HCT116 (cell line): ENCODE measurements around the gene AHRR. TPM values are rescaled to one million over a fixed set of nuclear protein-coding genes. Genes with fewer than 3 reads are reported as not detected.
"Not testable (repeated sequence)": the region's sequence is repeated elsewhere in the genome, so short reads cannot be mapped to it uniquely, and the experiment has no call there.

Source experiments
- ATAC-seq: fragments of 200-7000 bp; cut with Tn5 transposase; 2 replicates; pipeline ENCODE4 v1.9.1; 2020; ENCODE audit warnings: mild to moderate bottlenecking, moderate library complexity
- BruUV-seq: library from RNA; stranded (reverse); fragments of 400-500 nt; replicated peaks from 2 replicates; lab custom pipeline; 2021; lab: Mats Ljungman, UMichigan
- CTCF ChIA-PET: fragments of 300-600 bp; sonication (Branson Sonifier 250); formaldehyde crosslinking; loops from one replicate; lab custom pipeline; 2021; ENCODE audit warnings: antibody characterized with exemption; lab: Charles Lee
- POLR2A ChIA-PET: fragments of 300-600, 350-600 bp; sonication (Branson Sonifier 250); formaldehyde crosslinking; loops from one replicate; lab custom pipeline; 2021; ENCODE audit warnings: antibody characterized with exemption; lab: Charles Lee
- RAD21 ChIA-PET, 2 experiments: fragments of 300-600 bp; sonication (Branson Sonifier 250); formaldehyde crosslinking; loops; one replicate each; lab custom pipeline; 2023; ENCODE audit warnings: low total read pairs in 2 of 2; ENCODE audit not compliant: uncharacterized antibody in 2 of 2, unreplicated experiment in 2 of 2, low non-redundant PET in 1 of 2; lab: Charles Lee
- DNase-seq: peaks from one replicate; pipeline ENCODE4 v3.0.0-alpha.2; 2010; ENCODE audit warnings: low read depth, low spot score
- H2AFZ ChIP-seq: fragments of 200-600 bp; shearing (Covaris generic), sonication (generic); 2 replicates; pipeline ENCODE4 v1.6.1; 2017; ENCODE audit warnings: low read depth, mixed run types, mixed read lengths, antibody characterized with exemption, low read length; ENCODE audit not compliant: poor library complexity, severe bottlenecking
- H3K27ac ChIP-seq: 2 replicates; pipeline ENCODE4 v1.5.1; 2012; ENCODE audit warnings: low read depth, low read length
- H3K27me3 ChIP-seq: fragments of 200-600 bp; sonication (generic); 2 replicates; pipeline ENCODE4 v1.6.1; 2016; ENCODE audit warnings: mixed run types, low read length, mixed read lengths; ENCODE audit not compliant: insufficient read depth
- H3K36me3 ChIP-seq, 2 experiments: fragments of 200-500 bp in 1 of 2; fragments of 200-600 bp in 1 of 2; sonication (Bioruptor generic) in 1 of 2; sonication (generic) in 1 of 2; 2 replicates each; pipeline versions ENCODE4 v1.5.1 to v1.6.1; 2014 to 2016; ENCODE audit warnings: low read length in 2 of 2, inconsistent platforms in 1 of 2, mixed read lengths in 1 of 2, mixed run types in 1 of 2; ENCODE audit not compliant: insufficient read depth in 2 of 2, control insufficient read depth in 1 of 2
- H3K4me1 ChIP-seq, 2 experiments: fragments of 200-600 bp in 1 of 2; sonication (generic) in 1 of 2; 2 replicates each; pipeline versions ENCODE4 v1.5.1 to v1.6.1; 2012 to 2017; ENCODE audit warnings: low read length in 2 of 2, inconsistent platforms in 1 of 2, mild to moderate bottlenecking in 1 of 2, mixed read lengths in 1 of 2, mixed run types in 1 of 2, moderate library complexity in 1 of 2; ENCODE audit not compliant: insufficient read depth in 2 of 2, control insufficient read depth in 1 of 2
- H3K4me2 ChIP-seq: fragments of 200-600 bp; sonication (generic); 2 replicates; pipeline ENCODE4 v1.6.1; 2017; ENCODE audit warnings: mixed run types, low read length, mixed read lengths
- H3K4me3 ChIP-seq, 2 experiments: fragments of 200-600 bp in 1 of 2; sonication (generic) in 1 of 2; replicated peaks in 1 of 2; 2 replicates each; pipeline ENCODE4 v1.5.1; 2011 to 2016; ENCODE audit warnings: low read length in 2 of 2, control low read depth in 1 of 2, low read depth in 1 of 2, mild to moderate bottlenecking in 1 of 2, mixed read lengths in 1 of 2, mixed run types in 1 of 2
- H3K79me2 ChIP-seq: fragments of 200-600 bp; sonication (generic); 2 replicates; pipeline ENCODE4 v1.6.1; 2017; ENCODE audit warnings: mild to moderate bottlenecking, mixed run types, low read length, moderate library complexity, mixed read lengths; ENCODE audit not compliant: insufficient read depth
- H3K9ac ChIP-seq: fragments of 200-600 bp; sonication (generic); 2 replicates; pipeline ENCODE4 v1.6.1; 2016; ENCODE audit warnings: low read length, mixed read lengths
- H3K9me2 ChIP-seq: fragments of 200-600 bp; sonication (generic), shearing (Covaris generic); 2 replicates; pipeline ENCODE4 v1.6.1; 2017; ENCODE audit warnings: mixed run types, mild to moderate bottlenecking, moderate library complexity; ENCODE audit not compliant: insufficient read depth
- H3K9me3 ChIP-seq, 2 experiments: fragments of 200-500 bp in 1 of 2; fragments of 200-600 bp in 1 of 2; sonication (Bioruptor generic) in 1 of 2; sonication (generic) in 1 of 2; 2 replicates each; pipeline ENCODE4 v1.6.1; 2014 to 2017; ENCODE audit warnings: low read length in 2 of 2, mixed read lengths in 2 of 2, inconsistent platforms in 1 of 2, low read depth in 1 of 2, mild to moderate bottlenecking in 1 of 2, mixed run types in 1 of 2, moderate library complexity in 1 of 2; ENCODE audit not compliant: control insufficient read depth in 1 of 2, insufficient read depth in 1 of 2
- H4K20me1 ChIP-seq: fragments of 200-600 bp; sonication (generic), shearing (Covaris generic); 2 replicates; pipeline ENCODE4 v1.6.1; 2017; ENCODE audit warnings: mixed run types, mild to moderate bottlenecking, moderate library complexity; ENCODE audit not compliant: insufficient read depth
- CBX3 ChIP-seq: IDR thresholded peaks from 2 replicates; pipeline ENCODE4 v1.6.1; 2012; ENCODE audit warnings: low read depth
- EGR1 ChIP-seq: IDR thresholded peaks from 2 replicates; pipeline ENCODE4 v1.6.1; 2012; ENCODE audit warnings: low read depth
- EZH2phosphoT487 ChIP-seq: fragments of 200-600 bp; IDR thresholded peaks from 2 replicates; pipeline ENCODE4 v1.6.1; 2018; ENCODE audit warnings: antibody characterized with exemption, borderline replicate concordance
- POLR2A ChIP-seq: IDR thresholded peaks from 2 replicates; pipeline ENCODE4 v1.7.0; 2011; ENCODE audit warnings: borderline replicate concordance; ENCODE audit not compliant: insufficient read depth, insufficient read length; ENCODE audit errors: extremely low read depth
- POLR2AphosphoS5 ChIP-seq: IDR thresholded peaks from 2 replicates; pipeline ENCODE4 v1.6.1; 2011; ENCODE audit warnings: mild to moderate bottlenecking, low read depth, low read length, moderate library complexity
- RAD21 ChIP-seq: IDR thresholded peaks from 2 replicates; pipeline ENCODE4 v1.6.1; 2012; ENCODE audit warnings: low read depth, mild to moderate bottlenecking
- SIN3A ChIP-seq: IDR thresholded peaks from 2 replicates; pipeline ENCODE4 v1.6.1; 2012; ENCODE audit warnings: low read depth
- SP1 ChIP-seq: IDR thresholded peaks from 2 replicates; pipeline ENCODE4 v1.6.1; 2012; ENCODE audit warnings: low read depth
- YY1 ChIP-seq: IDR thresholded peaks from 2 replicates; pipeline ENCODE4 v1.6.1; 2011; ENCODE audit warnings: low read length, low read depth, moderate library complexity, mild to moderate bottlenecking; ENCODE audit not compliant: insufficient replicate concordance; ENCODE audit errors: extremely low read depth
- ZFX ChIP-seq: fragments of 450-650 bp; IDR thresholded peaks from 2 replicates; pipeline ENCODE4 v1.6.1; 2017
- ZNF274 ChIP-seq: fragments of 200-500 bp; sonication (Bioruptor generic); IDR thresholded peaks from 2 replicates; pipeline ENCODE4 v1.6.1; 2014; ENCODE audit warnings: mild to moderate bottlenecking, low read depth, low read length, inconsistent platforms
- intact Hi-C: fragments of 100-400 bp; cut with micrococcal nuclease; formaldehyde crosslinking; loops from 2 replicates; pipeline ENCODE4 v1.10.0; 2022
- total RNA-seq: library from RNA; stranded (reverse); gene quantifications from one replicate; pipeline ENCODE4 v1.2.1, GENCODE V29; 2021; ENCODE audit not compliant: unreplicated experiment
- TF ChIP-seq, protein P1 (sequence below): IDR thresholded peaks from 2 replicates; pipeline ENCODE4 v1.6.1; 2012
- TF ChIP-seq, protein P2 (sequence below), 3 experiments: fragments of 200-600 bp in 1 of 3; sonication (generic) in 1 of 3; IDR thresholded peaks in 2 of 3; conservative IDR thresholded peaks in 1 of 3; 2 replicates each; pipeline ENCODE4 v1.5.1; 2012 to 2017; ENCODE audit warnings: low read depth in 2 of 3, low read length in 2 of 3, antibody characterized with exemption in 1 of 3, borderline replicate concordance in 1 of 3, control low read depth in 1 of 3, mild to moderate bottlenecking in 1 of 3, mixed read lengths in 1 of 3, mixed run types in 1 of 3, moderate library complexity in 1 of 3; ENCODE audit not compliant: insufficient read depth in 1 of 3

AHRR gene
- total RNA-seq, 1 experiment from 2014 or later, result 12.7 TPM

DNA sequence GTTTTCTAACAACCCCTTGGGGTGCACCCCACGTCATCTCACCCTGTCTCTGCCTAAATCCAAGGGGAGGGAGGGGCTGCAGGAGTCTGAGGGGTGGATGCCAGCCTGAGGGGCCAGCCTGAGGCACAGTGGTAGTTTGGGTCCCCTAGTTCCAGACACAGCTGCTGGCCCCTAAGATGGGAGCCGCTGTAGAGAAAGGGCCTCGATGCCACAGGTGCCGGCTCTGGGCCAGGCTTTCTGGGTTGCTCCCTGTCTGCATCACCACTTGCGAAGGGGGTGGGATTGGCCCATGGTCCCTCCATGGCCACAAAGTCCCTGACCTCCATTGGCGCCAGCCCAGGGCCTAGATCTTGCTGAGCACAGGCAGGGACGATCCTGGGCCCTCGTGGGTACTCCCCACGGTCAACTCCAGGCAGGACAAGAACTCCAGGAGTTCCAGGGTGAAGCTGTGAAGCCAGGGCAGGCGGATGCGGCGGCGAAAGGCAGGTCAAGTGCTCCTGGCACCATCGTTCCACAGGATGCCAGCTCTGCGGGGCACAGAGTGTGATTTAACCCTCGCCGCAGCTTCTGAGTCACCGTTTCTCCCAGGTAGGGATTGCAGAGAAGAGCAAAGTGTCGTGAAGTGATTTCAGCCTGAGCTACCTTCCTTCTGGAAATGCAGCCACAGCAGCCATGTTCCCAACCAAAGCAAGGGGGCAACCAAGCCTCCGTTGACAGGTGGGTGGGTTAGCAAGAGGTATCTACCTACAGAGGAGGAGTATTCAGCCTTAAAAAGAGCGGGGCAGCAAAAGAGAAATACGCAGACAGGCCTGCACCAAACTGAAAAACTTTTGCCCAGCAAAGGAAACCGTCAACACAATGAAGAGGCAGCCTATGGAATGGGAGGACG is 79.9 kb downstream of the AHRR start (continued):
- TF ChIP-seq, protein P1, sequence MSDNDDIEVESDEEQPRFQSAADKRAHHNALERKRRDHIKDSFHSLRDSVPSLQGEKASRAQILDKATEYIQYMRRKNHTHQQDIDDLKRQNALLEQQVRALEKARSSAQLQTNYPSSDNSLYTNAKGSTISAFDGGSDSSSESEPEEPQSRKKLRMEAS, result no peak
- TF ChIP-seq ZNF274 (no peak), CBX3 (no peak), SIN3A (no peak)
- TF ChIP-seq, all 23 proteins: peak for 0

DNA sequence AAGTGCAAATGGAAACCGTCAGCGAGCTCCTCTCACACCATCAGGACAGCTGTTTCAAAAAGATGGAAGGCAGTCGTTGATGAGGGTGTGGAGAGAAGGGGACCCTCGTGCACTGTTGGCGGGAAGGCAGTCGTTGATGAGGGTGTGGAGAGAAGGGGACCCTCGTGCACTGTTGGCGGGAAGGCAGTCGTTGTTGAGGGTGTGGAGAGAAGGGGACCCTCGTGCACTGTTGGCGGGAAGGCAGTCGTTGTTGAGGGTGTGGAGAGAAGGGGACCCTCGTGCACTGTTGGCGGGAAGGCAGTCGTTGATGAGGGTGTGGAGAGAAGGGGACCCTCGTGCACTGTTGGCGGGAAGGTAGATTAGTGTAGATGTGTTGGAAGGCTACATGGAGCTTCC is 80.7 kb downstream of the AHRR start:
- RAD21 ChIA-PET, H2AFZ ChIP-seq, H3K9me3 ChIP-seq, H3K79me2 ChIP-seq, H3K9me2 ChIP-seq, intact Hi-C loops, H4K20me1 ChIP-seq, BruUV-seq, H3K36me3 ChIP-seq, CTCF ChIA-PET, H3K4me3 ChIP-seq, ATAC-seq, POLR2A ChIA-PET, H3K27ac ChIP-seq, H3K9ac ChIP-seq, H3K4me2 ChIP-seq, H3K27me3 ChIP-seq, DNase-seq: not testable (repeated sequence)
- H3K4me1 ChIP-seq, result peaks cover 17 to 50% of the 10 kb centered on the region in 2 experiments

DNA sequence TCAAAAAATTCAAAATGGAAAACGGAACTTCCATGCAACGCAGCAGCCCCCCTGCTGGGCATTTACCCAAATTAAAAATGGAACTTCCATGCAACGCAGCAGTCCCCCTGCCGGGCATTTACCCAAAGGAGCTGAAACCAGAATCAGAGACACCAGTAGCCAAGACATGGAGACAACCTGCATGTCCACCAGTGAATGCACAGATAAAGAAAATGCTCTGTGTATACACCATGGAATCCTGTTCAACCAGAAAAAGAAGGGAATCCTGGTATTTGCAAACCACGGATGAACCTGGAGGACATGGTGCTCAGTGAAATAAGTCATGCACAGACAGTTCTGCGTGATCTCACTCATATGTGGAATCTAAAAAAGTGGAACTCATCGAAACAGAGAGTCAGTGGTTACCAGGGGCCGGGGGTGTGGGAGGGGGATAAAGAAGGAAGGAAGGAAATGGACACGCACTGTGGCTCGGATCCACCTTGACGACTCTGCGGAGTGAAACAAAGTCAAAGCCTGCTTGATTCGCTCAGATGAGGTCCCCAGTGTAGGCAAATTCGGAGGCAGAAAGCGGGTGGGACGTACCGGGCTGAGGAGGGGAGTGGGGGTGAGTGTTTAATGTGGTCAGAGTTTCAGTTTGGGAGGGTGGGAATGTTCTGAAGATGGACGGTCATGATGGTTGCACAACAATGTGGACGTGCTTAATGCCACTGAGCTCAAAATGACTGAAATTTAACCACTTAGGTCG is 81.3 kb downstream of the AHRR start:
- no peak for ATAC-seq
- no peak overlapping the region for H3K27ac ChIP-seq
- H3K27me3 ChIP-seq, result no peaks in the 10 kb centered on the region
- H4K20me1 ChIP-seq, result no peaks in the 10 kb centered on the region
- no peaks in the 10 kb centered on the region for H3K79me2 ChIP-seq
- intact Hi-C loops, result no loop called here
- CTCF ChIA-PET, result interaction anchor here (1.2 to 2.8 kb wide), 2 partner anchors 11 to 86 kb away, joined by 3 to 18 read pairs; no protein-coding TSS in a partner anchor
- TF ChIP-seq, protein P2, sequence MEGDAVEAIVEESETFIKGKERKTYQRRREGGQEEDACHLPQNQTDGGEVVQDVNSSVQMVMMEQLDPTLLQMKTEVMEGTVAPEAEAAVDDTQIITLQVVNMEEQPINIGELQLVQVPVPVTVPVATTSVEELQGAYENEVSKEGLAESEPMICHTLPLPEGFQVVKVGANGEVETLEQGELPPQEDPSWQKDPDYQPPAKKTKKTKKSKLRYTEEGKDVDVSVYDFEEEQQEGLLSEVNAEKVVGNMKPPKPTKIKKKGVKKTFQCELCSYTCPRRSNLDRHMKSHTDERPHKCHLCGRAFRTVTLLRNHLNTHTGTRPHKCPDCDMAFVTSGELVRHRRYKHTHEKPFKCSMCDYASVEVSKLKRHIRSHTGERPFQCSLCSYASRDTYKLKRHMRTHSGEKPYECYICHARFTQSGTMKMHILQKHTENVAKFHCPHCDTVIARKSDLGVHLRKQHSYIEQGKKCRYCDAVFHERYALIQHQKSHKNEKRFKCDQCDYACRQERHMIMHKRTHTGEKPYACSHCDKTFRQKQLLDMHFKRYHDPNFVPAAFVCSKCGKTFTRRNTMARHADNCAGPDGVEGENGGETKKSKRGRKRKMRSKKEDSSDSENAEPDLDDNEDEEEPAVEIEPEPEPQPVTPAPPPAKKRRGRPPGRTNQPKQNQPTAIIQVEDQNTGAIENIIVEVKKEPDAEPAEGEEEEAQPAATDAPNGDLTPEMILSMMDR (IDR thresholded peaks at IDR 0.05 in 2 of 3, conservative IDR thresholded peaks at IDR 0.05 in 1 of 3; ENCODE audit: borderline replicate concordance in 1 of 3, insufficient read depth in 1 of 3, low read depth in 2 of 3, low read length in 2 of 3), result no peak
- TF ChIP-seq POLR2A (no peak), EZH2phosphoT487 (no peak), SP1 (no peak), SIN3A (no peak), ZNF274 (no peak), EGR1 (no peak), POLR2AphosphoS5 (no peak), ZFX (no peak), RAD21 (no peak), YY1 (no peak)
- H3K4me3 ChIP-seq, result no peak overlapping the region
- H3K9me3 ChIP-seq, result no peaks in the 10 kb centered on the region
- no peak for DNase-seq
- H3K4me2 ChIP-seq, result no peak overlapping the region
- H2AFZ ChIP-seq, result no peak overlapping the region
- H3K36me3 ChIP-seq, result no peaks in the 10 kb centered on the region
- no peak overlapping the region for H3K9ac ChIP-seq
- H3K4me1 ChIP-seq, result peaks cover 17 to 54% of the 10 kb centered on the region in 2 experiments
- RAD21 ChIA-PET, result no interaction called here
- POLR2A ChIA-PET, result no interaction called here
- H3K9me2 ChIP-seq, result no peaks in the 10 kb centered on the region
- no TSS peak for BruUV-seq
